BE2C (cell line): ENCODE results near the gene LRP5.

Source experiments
- DNase-seq: peaks from one replicate; pipeline ENCODE4 v3.0.0-alpha.2; 2020
- H3K27me3 ChIP-seq: fragments of 250-450 bp; sonication (Bioruptor Pico); 2 replicates; pipeline ENCODE4 v1.5.1; 2020; ENCODE audit warnings: mild to moderate bottlenecking
- H3K36me3 ChIP-seq: fragments of 250-450 bp; sonication (Bioruptor Pico); 2 replicates; pipeline ENCODE4 v1.5.1; 2020; ENCODE audit warnings: mild to moderate bottlenecking
- H3K4me1 ChIP-seq: fragments of 250-450 bp; sonication (Bioruptor Pico); 2 replicates; pipeline ENCODE4 v1.5.1; 2020
- H3K4me3 ChIP-seq: 2 replicates; pipeline ENCODE4 v1.5.1; 2011; ENCODE audit warnings: low read depth, low read length
- H3K9me3 ChIP-seq: fragments of 250-450 bp; sonication (Bioruptor Pico); 2 replicates; pipeline ENCODE4 v1.5.1; 2020
- CTCF ChIP-seq: IDR thresholded peaks from 2 replicates; pipeline ENCODE4 v1.5.1; 2012; ENCODE audit warnings: mild to moderate bottlenecking, low read depth, low read length

The LRP5 gene

GRCh38 chr11:68353669-68354068 is 41.3 kb downstream of the LRP5 start:
- no peak overlapping the region for H3K4me3 ChIP-seq
- peaks cover 44% of the 10 kb centered on the region for H3K36me3 ChIP-seq
- no peaks in the 10 kb centered on the region for H3K27me3 ChIP-seq
- no peak for TF ChIP-seq CTCF
- H3K9me3 ChIP-seq = no peaks in the 10 kb centered on the region
- H3K4me1 ChIP-seq = no peaks in the 10 kb centered on the region
- DNase-seq = no peak

GRCh38 chr11:68354148-68354872 is 41.9 kb downstream of the LRP5 start:
- no peak overlapping the region for H3K4me3 ChIP-seq
- no peaks in the 10 kb centered on the region for H3K27me3 ChIP-seq
- DNase-seq = peak; percentile 48
- TF ChIP-seq CTCF = no peak
- peaks cover 45% of the 10 kb centered on the region for H3K36me3 ChIP-seq
- no peaks in the 10 kb centered on the region for H3K4me1 ChIP-seq
- H3K9me3 ChIP-seq = no peaks in the 10 kb centered on the region

GRCh38 chr11:68355471-68355870 is 43.1 kb downstream of the LRP5 start:
- no peak for DNase-seq
- no peak overlapping the region for H3K4me3 ChIP-seq
- TF ChIP-seq CTCF = no peak

DNA sequence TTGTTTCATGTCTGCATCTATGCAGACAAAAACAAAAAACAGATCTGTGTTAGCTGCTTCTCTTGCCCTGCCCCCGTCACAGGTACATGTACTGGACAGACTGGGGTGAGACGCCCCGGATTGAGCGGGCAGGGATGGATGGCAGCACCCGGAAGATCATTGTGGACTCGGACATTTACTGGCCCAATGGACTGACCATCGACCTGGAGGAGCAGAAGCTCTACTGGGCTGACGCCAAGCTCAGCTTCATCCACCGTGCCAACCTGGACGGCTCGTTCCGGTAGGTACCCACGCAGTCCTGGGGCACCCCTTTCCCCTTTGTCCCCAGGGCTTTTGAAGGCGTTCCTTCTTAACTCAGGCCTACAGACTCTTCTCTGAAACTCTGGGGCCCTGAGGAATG is 45.2 kb downstream of the LRP5 start:
- H3K9me3 ChIP-seq = peaks cover 4% of the 10 kb centered on the region; the same call in 1 of the 2 replicates

More at GRCh38 chr11:68355471-68355870, 43.1 kb downstream of the LRP5 start:
- H3K27me3 ChIP-seq = no peaks in the 10 kb centered on the region
- peaks cover 42% of the 10 kb centered on the region for H3K36me3 ChIP-seq
- H3K4me1 ChIP-seq = no peaks in the 10 kb centered on the region
- peaks cover 4% of the 10 kb centered on the region; the same call in 1 of the 2 replicates for H3K9me3 ChIP-seq

DNA sequence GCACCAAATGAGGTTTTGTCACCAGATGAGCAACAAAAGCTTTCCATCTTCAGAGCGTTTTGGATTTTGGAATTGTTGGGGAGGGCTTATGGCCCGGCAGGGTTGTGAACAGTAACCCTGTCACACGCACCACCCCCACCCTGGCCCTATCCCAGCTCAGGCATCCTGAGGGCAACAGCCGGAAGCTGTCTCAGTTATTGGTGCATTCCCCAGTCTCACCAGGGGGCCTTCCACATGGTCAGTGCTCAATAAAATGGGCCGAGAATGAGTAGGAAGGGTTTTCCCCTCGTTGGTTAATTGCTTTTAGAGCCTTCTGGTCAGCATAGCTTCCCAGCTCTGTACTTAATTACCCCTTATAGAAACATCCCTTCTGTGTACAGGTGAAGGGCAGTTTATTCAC is 46.0 kb downstream of the LRP5 start:
- no peak for DNase-seq
- Histone ChIP-seq H3K9me3 (peaks cover 4% of the 10 kb centered on the region; the same call in 1 of the 2 replicates), H3K4me3 (no peak overlapping the region), H3K27me3 (no peaks in the 10 kb centered on the region), H3K4me1 (peaks cover 7% of the 10 kb centered on the region; the same call in 1 of the 2 replicates), H3K36me3 (peaks cover 40% of the 10 kb centered on the region)
- TF ChIP-seq CTCF = no peak

More for the DNA sequence above, 45.2 kb downstream of the LRP5 start:
- no peaks in the 10 kb centered on the region for H3K27me3 ChIP-seq
- TF ChIP-seq CTCF = no peak
- no peak for DNase-seq
- H3K36me3 ChIP-seq = peaks cover 40% of the 10 kb centered on the region
- no peak overlapping the region for H3K4me3 ChIP-seq
- peaks cover under 1% of the 10 kb centered on the region; the same call in 1 of the 2 replicates for H3K4me1 ChIP-seq

GRCh38 chr11:68361702-68362101 is 49.3 kb downstream of the LRP5 start:
- peaks cover 4% of the 10 kb centered on the region; the same call in 1 of the 2 replicates for H3K9me3 ChIP-seq
- DNase-seq = no peak

More at GRCh38 chr11:68361702-68362101, 49.3 kb downstream of the LRP5 start:
- Histone ChIP-seq H3K27me3 (no peaks in the 10 kb centered on the region), H3K4me1 (peaks cover 7% of the 10 kb centered on the region; the same call in 1 of the 2 replicates), H3K36me3 (peaks cover 35% of the 10 kb centered on the region), H3K4me3 (no peak overlapping the region)
- no peak for TF ChIP-seq CTCF
